ENCODE measurements around the gene LYPD1. TPM values are rescaled to one million over a fixed set of nuclear protein-coding genes. Genes with fewer than 3 reads are reported as not detected.
A peak's percentile ranks its signal among the peaks of the same experiment; 100 is the strongest.

Gene LYPD1
- total and polyA plus RNA-seq, 4 donors = 0.17 to 0.65 (median 0.46) TPM

DNA sequence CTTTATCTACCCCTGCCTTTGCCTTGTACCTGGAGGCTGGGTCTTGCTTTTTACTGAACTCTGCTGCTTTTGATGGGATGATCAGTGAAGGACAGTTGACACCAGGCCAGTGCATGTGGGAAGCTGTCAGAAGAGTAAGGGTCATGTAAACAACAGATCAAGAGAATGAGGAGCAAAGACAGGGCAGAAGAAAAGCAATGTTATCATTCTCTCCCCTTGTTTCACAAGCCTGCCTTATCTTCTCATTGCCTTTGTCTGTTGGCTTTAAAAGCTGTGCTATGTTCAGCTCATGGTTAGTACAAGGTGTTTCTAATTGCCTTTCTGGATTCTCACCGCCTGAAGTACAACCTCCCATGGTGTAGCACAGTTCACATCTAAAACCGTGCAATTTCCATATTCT is 27.6 kb downstream of the LYPD1 start:
- H3K4me1 ChIP-seq (ENCODE audit: control insufficient read depth in 4 of 4, insufficient read depth in 4 of 4, low read length in 3 of 4) = peaks cover 2 to 16% (median 13%) of the 10 kb centered on the region in 4 donors
- H3K27me3 ChIP-seq (ENCODE audit: control insufficient read depth in 4 of 4, insufficient read depth in 4 of 4, low read length in 3 of 4) = no peaks in the 10 kb centered on the region
- H3K9me3 ChIP-seq (ENCODE audit: control insufficient read depth in 4 of 4, low read length in 3 of 4) = no peaks in the 10 kb centered on the region
- H3K36me3 ChIP-seq (ENCODE audit: control insufficient read depth in 4 of 4, insufficient read depth in 3 of 4, low read depth in 1 of 4, low read length in 3 of 4) = no peaks in the 10 kb centered on the region
- TF ChIP-seq, protein P1, sequence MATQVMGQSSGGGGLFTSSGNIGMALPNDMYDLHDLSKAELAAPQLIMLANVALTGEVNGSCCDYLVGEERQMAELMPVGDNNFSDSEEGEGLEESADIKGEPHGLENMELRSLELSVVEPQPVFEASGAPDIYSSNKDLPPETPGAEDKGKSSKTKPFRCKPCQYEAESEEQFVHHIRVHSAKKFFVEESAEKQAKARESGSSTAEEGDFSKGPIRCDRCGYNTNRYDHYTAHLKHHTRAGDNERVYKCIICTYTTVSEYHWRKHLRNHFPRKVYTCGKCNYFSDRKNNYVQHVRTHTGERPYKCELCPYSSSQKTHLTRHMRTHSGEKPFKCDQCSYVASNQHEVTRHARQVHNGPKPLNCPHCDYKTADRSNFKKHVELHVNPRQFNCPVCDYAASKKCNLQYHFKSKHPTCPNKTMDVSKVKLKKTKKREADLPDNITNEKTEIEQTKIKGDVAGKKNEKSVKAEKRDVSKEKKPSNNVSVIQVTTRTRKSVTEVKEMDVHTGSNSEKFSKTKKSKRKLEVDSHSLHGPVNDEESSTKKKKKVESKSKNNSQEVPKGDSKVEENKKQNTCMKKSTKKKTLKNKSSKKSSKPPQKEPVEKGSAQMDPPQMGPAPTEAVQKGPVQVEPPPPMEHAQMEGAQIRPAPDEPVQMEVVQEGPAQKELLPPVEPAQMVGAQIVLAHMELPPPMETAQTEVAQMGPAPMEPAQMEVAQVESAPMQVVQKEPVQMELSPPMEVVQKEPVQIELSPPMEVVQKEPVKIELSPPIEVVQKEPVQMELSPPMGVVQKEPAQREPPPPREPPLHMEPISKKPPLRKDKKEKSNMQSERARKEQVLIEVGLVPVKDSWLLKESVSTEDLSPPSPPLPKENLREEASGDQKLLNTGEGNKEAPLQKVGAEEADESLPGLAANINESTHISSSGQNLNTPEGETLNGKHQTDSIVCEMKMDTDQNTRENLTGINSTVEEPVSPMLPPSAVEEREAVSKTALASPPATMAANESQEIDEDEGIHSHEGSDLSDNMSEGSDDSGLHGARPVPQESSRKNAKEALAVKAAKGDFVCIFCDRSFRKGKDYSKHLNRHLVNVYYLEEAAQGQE (IDR thresholded peaks at IDR 0.05) = peak; percentile 50
- TF ChIP-seq, protein P2, sequence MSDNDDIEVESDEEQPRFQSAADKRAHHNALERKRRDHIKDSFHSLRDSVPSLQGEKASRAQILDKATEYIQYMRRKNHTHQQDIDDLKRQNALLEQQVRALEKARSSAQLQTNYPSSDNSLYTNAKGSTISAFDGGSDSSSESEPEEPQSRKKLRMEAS (IDR thresholded peaks at IDR 0.05) = peak; percentile 65
- no peak for TF ChIP-seq TAF1 (conservative IDR thresholded peaks at IDR 0.05)
- TF ChIP-seq NR2F2 (IDR thresholded peaks at IDR 0.05) = peak; percentile 18
- TF ChIP-seq RXRA (IDR thresholded peaks at IDR 0.05) = peak; percentile 59 to 80
- TF ChIP-seq, protein P3, sequence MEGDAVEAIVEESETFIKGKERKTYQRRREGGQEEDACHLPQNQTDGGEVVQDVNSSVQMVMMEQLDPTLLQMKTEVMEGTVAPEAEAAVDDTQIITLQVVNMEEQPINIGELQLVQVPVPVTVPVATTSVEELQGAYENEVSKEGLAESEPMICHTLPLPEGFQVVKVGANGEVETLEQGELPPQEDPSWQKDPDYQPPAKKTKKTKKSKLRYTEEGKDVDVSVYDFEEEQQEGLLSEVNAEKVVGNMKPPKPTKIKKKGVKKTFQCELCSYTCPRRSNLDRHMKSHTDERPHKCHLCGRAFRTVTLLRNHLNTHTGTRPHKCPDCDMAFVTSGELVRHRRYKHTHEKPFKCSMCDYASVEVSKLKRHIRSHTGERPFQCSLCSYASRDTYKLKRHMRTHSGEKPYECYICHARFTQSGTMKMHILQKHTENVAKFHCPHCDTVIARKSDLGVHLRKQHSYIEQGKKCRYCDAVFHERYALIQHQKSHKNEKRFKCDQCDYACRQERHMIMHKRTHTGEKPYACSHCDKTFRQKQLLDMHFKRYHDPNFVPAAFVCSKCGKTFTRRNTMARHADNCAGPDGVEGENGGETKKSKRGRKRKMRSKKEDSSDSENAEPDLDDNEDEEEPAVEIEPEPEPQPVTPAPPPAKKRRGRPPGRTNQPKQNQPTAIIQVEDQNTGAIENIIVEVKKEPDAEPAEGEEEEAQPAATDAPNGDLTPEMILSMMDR (IDR thresholded peaks at IDR 0.05; ENCODE audit: low read depth, low read length, missing input control) = no peak
- TF ChIP-seq RAD21 (IDR thresholded peaks at IDR 0.05) = peak; percentile 25 to 48
- peak; percentile 80 for TF ChIP-seq FOXA2 (IDR thresholded peaks at IDR 0.05)
- TF ChIP-seq FOXA1 (IDR thresholded peaks at IDR 0.05) = peak; percentile 49
- TF ChIP-seq GABPA (IDR thresholded peaks at IDR 0.05 in 1 of 2, conservative IDR thresholded peaks at IDR 0.05 in 1 of 2) = no peak
- TF ChIP-seq SP1 (IDR thresholded peaks at IDR 0.05) = peak; percentile 62
- TF ChIP-seq HNF4G (IDR thresholded peaks at IDR 0.05) = peak; percentile 6
- TF ChIP-seq, protein P4, sequence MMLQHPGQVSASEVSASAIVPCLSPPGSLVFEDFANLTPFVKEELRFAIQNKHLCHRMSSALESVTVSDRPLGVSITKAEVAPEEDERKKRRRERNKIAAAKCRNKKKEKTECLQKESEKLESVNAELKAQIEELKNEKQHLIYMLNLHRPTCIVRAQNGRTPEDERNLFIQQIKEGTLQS (IDR thresholded peaks at IDR 0.05) = no peak
- TF ChIP-seq JUND (IDR thresholded peaks at IDR 0.05) = peak in 1 of 2 donors; percentile 66
- TF ChIP-seq, protein P5, sequence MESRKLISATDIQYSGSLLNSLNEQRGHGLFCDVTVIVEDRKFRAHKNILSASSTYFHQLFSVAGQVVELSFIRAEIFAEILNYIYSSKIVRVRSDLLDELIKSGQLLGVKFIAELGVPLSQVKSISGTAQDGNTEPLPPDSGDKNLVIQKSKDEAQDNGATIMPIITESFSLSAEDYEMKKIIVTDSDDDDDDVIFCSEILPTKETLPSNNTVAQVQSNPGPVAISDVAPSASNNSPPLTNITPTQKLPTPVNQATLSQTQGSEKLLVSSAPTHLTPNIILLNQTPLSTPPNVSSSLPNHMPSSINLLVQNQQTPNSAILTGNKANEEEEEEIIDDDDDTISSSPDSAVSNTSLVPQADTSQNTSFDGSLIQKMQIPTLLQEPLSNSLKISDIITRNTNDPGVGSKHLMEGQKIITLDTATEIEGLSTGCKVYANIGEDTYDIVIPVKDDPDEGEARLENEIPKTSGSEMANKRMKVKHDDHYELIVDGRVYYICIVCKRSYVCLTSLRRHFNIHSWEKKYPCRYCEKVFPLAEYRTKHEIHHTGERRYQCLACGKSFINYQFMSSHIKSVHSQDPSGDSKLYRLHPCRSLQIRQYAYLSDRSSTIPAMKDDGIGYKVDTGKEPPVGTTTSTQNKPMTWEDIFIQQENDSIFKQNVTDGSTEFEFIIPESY (IDR thresholded peaks at IDR 0.05) = no peak
- peak; percentile 78 to 83 for TF ChIP-seq HNF4A (conservative IDR thresholded peaks at IDR 0.05)
- TF ChIP-seq YY1 (IDR thresholded peaks at IDR 0.05) = peak; percentile 36
- WGBS = 29% methylated on average over 2 of the region's 2 CpGs
- no peak for DNase-seq (ENCODE audit: low spot score)
- no peak overlapping the region for H3K4me3 ChIP-seq (ENCODE audit: low read depth in 1 of 3, low read length in 3 of 3)
- no peak overlapping the region for H3K27ac ChIP-seq (ENCODE audit: low read depth in 1 of 2, low read length in 2 of 2)
- H3K9ac ChIP-seq (ENCODE audit: low read depth in 1 of 2, low read length in 2 of 2) = no peak overlapping the region

All from liver (tissue), 9 donors.